Activated CD8-positive, alpha-beta T cell treated with anti-CD3 and anti-CD28 coated beads for 36 hours (primary cell): ENCODE results near the gene SLC47A1. TPM values are rescaled to one million over a fixed set of nuclear protein-coding genes. Genes with fewer than 3 reads are reported as not detected.

Experiments
- ATAC-seq: fragments of 200-7000 bp; cut with Tn5 transposase; one replicate; pipeline ENCODE4 v1.10.0; 2021; ENCODE audit warnings: mild to moderate bottlenecking, moderate library complexity
- CTCF ChIA-PET: fragments of 350-600 bp; sonication (Branson Sonifier 250); formaldehyde crosslinking; loops from one replicate; lab custom pipeline; 2021; ENCODE audit warnings: antibody characterized with exemption; lab: Charles Lee
- POLR2A ChIA-PET: fragments of 350-600 bp; sonication (Branson Sonifier 250); formaldehyde crosslinking; loops from one replicate; lab custom pipeline; 2021; ENCODE audit warnings: antibody characterized with exemption; lab: Charles Lee
- DNase-seq: peaks from one replicate; pipeline ENCODE4 v3.0.0-alpha.2; 2020
- H3K27ac Mint-ChIP-seq: one replicate; pipeline ENCODE4 v1.8.0; 2021; ENCODE audit warnings: mild to moderate bottlenecking, mixed read lengths
- H3K27me3 Mint-ChIP-seq: one replicate; pipeline ENCODE4 v1.8.0; 2021; ENCODE audit warnings: mixed read lengths
- H3K36me3 Mint-ChIP-seq: one replicate; pipeline ENCODE4 v1.8.0; 2021; ENCODE audit warnings: low read depth, mixed read lengths
- H3K4me1 Mint-ChIP-seq: one replicate; pipeline ENCODE4 v1.8.0; 2021; ENCODE audit warnings: low read depth, mixed read lengths
- H3K4me3 Mint-ChIP-seq: one replicate; pipeline ENCODE4 v1.8.0; 2021; ENCODE audit warnings: mild to moderate bottlenecking, moderate library complexity, mixed read lengths
- H3K9me3 Mint-ChIP-seq: one replicate; pipeline ENCODE4 v1.8.0; 2021; ENCODE audit warnings: mixed read lengths
- intact Hi-C: fragments of 100-400 bp; cut with micrococcal nuclease; formaldehyde crosslinking; loops from one replicate; pipeline ENCODE4 v1.10.0; 2022
- total RNA-seq, 2 experiments: library from RNA; stranded (reverse); gene quantifications; one replicate each; pipeline ENCODE4 v1.2.3, GENCODE V29; 2021
- TF ChIP-seq, protein P1 (sequence below): fragments of 200-600 bp; IDR thresholded peaks from one replicate; pipeline ENCODE4 v1.8.0; 2022; ENCODE audit warnings: antibody characterized with exemption, mild to moderate bottlenecking

SLC47A1 gene
- total RNA-seq, 2 experiments from 2014 or later: 0.11 TPM; not detected in 1

DNA sequence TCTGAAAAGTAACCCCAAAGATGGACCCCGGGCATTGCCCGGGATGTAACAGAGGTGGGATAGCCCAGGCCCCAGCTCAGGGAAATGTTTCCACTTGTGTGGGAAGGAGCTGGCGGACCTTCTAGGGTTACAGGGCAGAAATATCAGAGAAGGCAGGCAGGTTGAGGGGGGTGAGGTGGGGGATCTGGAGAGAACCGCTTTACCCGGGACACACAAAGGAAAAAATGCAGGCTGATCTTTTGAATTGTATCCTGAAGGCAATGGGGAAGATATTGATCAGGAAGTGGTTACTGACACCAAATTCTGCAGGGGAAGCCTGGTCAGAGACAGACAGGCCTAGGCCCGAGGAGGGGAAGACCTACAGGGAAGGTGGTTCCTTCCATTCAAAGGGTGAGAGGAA lies 3.5 kb downstream of the SLC47A1 start:
- peaks cover 52% of the 10 kb centered on the region for H3K27me3 Mint-ChIP-seq
- intact Hi-C loops: no loop called here

DNA sequence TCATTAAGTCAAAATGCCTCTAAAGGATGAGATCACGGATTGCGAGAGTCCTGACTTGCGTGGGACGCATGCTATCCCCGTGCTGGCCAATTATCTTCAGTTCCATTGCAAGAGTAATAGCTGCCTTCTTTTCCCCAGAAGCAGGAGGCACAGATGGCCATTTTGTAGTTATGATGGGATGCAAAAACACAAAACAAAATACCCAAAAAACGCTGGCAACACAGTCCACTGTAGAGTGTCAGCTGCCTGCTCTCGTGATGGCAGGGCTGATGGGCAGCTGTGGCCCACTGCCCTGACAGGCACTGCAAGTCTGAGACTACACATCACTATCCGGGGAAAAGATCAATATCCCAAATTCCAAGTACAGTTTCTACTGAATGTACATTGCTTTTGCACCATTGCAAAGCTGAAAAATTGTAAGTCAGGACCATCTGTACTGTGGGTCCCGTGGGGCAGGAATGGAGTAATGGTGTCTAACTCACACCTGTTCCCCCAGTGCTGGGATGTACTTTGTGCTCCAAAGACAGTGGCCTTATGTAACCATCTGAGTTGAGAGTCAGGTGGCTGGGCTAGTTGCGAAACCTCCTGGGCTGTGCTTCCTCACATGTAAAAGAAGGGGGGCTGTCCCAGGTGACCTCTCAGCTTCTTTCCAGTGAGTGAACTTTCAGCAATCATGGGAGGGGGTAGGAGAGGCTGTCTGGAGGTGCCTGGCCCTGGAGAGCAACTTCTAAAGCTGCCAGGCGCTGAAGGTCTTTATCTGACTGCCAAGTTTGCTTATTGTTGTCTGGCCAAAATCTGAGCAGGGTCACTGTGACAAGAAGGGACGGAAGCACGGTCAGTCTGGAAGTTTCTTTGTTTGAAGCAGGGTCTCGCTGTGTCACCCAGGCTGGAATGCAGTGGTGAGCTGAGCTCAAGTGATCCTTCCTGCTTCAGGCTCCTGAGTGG lies 4.7 kb downstream of the SLC47A1 start:
- TF ChIP-seq, protein P1, sequence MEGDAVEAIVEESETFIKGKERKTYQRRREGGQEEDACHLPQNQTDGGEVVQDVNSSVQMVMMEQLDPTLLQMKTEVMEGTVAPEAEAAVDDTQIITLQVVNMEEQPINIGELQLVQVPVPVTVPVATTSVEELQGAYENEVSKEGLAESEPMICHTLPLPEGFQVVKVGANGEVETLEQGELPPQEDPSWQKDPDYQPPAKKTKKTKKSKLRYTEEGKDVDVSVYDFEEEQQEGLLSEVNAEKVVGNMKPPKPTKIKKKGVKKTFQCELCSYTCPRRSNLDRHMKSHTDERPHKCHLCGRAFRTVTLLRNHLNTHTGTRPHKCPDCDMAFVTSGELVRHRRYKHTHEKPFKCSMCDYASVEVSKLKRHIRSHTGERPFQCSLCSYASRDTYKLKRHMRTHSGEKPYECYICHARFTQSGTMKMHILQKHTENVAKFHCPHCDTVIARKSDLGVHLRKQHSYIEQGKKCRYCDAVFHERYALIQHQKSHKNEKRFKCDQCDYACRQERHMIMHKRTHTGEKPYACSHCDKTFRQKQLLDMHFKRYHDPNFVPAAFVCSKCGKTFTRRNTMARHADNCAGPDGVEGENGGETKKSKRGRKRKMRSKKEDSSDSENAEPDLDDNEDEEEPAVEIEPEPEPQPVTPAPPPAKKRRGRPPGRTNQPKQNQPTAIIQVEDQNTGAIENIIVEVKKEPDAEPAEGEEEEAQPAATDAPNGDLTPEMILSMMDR: no peak
- POLR2A ChIA-PET: no interaction called here
- no peak for ATAC-seq
- no peak overlapping the region for H3K4me3 Mint-ChIP-seq
- H3K36me3 Mint-ChIP-seq: no peaks in the 10 kb centered on the region
- no peak overlapping the region for H3K27ac Mint-ChIP-seq
- H3K9me3 Mint-ChIP-seq: no peaks in the 10 kb centered on the region
- H3K4me1 Mint-ChIP-seq: peaks cover 8% of the 10 kb centered on the region
- CTCF ChIA-PET: interaction anchor here (1.4 kb wide), 1 partner anchor 228 kb away, joined by 4 read pairs; no protein-coding TSS in a partner anchor
- H3K27me3 Mint-ChIP-seq: peaks cover 40% of the 10 kb centered on the region
- DNase-seq: no peak
- intact Hi-C loops: no loop called here

More for the DNA sequence above, 3.5 kb downstream of the SLC47A1 start:
- Mint-ChIP-seq H3K4me3 (no peak overlapping the region), H3K4me1 (peaks cover 12% of the 10 kb centered on the region), H3K9me3 (no peaks in the 10 kb centered on the region), H3K27ac (no peak overlapping the region), H3K36me3 (no peaks in the 10 kb centered on the region)
- TF ChIP-seq, protein P1: no peak
- no peak for ATAC-seq
- ChIA-PET CTCF (interaction anchor here (1.4 kb wide), 1 partner anchor 229 kb away, joined by 4 read pairs; no protein-coding TSS in a partner anchor), POLR2A (no interaction called here)
- no peak for DNase-seq

DNA sequence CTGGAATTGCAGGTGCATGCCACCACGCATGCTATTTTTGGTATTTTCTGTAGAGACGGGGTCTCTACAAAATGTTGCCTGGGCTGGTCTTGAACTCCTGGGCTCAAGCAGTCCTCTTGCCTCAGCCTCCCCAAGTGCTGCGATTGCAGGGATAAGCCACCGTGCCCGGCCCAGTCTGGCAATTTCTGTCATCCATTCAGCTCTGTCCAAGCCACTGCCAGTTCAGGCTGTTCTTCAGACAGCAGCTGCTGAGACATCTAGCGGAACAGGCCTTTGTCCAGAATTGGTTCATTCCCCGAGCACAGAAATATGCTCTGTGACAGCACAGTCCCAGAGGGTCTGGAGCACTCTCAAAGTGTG lies 5.4 kb downstream of the SLC47A1 start:
- Mint-ChIP-seq H3K4me1 (peaks cover 8% of the 10 kb centered on the region), H3K27ac (no peak overlapping the region), H3K27me3 (peaks cover 38% of the 10 kb centered on the region), H3K4me3 (no peak overlapping the region), H3K36me3 (no peaks in the 10 kb centered on the region), H3K9me3 (no peaks in the 10 kb centered on the region)
- ATAC-seq: no peak
- no peak for DNase-seq
- TF ChIP-seq, protein P1: no peak
- POLR2A ChIA-PET: no interaction called here
- CTCF ChIA-PET: no interaction called here
- intact Hi-C loops: no loop called here

DNA sequence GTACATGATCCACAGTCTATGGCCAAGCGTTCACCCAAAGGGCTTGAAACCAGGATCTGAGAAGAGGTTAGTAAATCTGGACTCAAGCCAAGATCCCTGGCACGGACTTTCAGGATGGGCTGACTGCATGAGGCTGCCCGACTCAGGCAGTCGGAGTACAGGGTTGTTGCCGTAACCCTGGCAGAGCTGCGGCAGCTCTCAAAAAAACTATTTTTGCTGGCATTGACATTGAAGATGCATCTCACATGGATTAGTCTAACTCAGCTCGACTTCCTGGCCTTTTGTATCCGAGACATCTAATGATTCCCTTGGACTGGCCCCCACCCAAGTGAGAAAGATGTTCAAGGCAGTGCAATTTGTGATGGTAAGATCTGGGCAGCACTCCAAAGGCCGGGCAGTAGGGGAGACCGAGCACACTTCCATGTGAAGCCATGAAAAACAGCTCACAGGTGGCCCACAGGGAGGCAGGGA lies 6.2 kb downstream of the SLC47A1 start:
- Mint-ChIP-seq H3K4me1 (peaks cover 3% of the 10 kb centered on the region), H3K4me3 (no peak overlapping the region), H3K27ac (no peak overlapping the region), H3K9me3 (no peaks in the 10 kb centered on the region), H3K27me3 (peaks cover 34% of the 10 kb centered on the region), H3K36me3 (no peaks in the 10 kb centered on the region)
- ATAC-seq (no peak), DNase-seq (no peak)
- TF ChIP-seq, protein P1: no peak
- intact Hi-C loops: no loop called here
- POLR2A ChIA-PET: no interaction called here
- CTCF ChIA-PET: no interaction called here
